CD4-positive, CD25-positive, alpha-beta regulatory T cell (primary cell): Measurements from ENCODE around the gene PDC. TPM values are rescaled to one million over a fixed set of nuclear protein-coding genes. Genes with fewer than 3 reads are reported as not detected.
"Not testable (repeated sequence)": the region's sequence is repeated elsewhere in the genome, so short reads cannot be mapped to it uniquely, and the experiment has no call there.

Experiments
- ATAC-seq, 2 donors: fragments of 150-1000 bp; cut with Tn5 transposase; one replicate each; pipeline ENCODE4 v1.10.0; 2021; ENCODE audit warnings: low read depth in 2 of 2, moderate number of reproducible peaks in 2 of 2, moderate library complexity in 1 of 2
- DNase-seq, 3 donors: peaks; one replicate each; pipeline versions ENCODE4 v3.0.0 to v3.0.0-alpha.2; 2012 to 2022; ENCODE audit warnings: mixed read lengths in 1 of 3
- H3K27ac ChIP-seq: one replicate; pipeline ENCODE4 v1.7.0; 2013; ENCODE audit warnings: mild to moderate bottlenecking, low read length; ENCODE audit not compliant: insufficient read depth, poor library complexity, severe bottlenecking
- H3K27me3 ChIP-seq: one replicate; pipeline ENCODE4 v1.7.0; 2013; ENCODE audit warnings: low read length; ENCODE audit not compliant: control insufficient read depth, insufficient read depth
- H3K36me3 ChIP-seq: one replicate; pipeline ENCODE4 v1.7.0; 2013; ENCODE audit warnings: mild to moderate bottlenecking, low read length, moderate library complexity; ENCODE audit not compliant: control insufficient read depth, insufficient read depth
- H3K4me1 ChIP-seq: 2 replicates; pipeline ENCODE4 v1.7.0; 2013; ENCODE audit warnings: mild to moderate bottlenecking, low read length; ENCODE audit not compliant: insufficient read depth, control insufficient read depth, poor library complexity, severe bottlenecking
- H3K4me3 ChIP-seq: one replicate; pipeline ENCODE4 v1.7.0; 2013; ENCODE audit warnings: low read depth, mild to moderate bottlenecking, low read length, moderate library complexity
- H3K9me3 ChIP-seq, 2 experiments: 1 replicate in 1 of 2; 2 replicates in 1 of 2; pipeline ENCODE4 v1.7.0; 2013; ENCODE audit warnings: low read length in 2 of 2, mild to moderate bottlenecking in 1 of 2, moderate library complexity in 1 of 2; ENCODE audit not compliant: control insufficient read depth in 2 of 2
- H3K27ac Mint-ChIP-seq, 3 donors: one replicate each; pipeline ENCODE4 v1.8.0; 2020 to 2022; ENCODE audit warnings: mild to moderate bottlenecking in 3 of 3, mixed read lengths in 3 of 3, moderate library complexity in 2 of 3
- H3K27me3 Mint-ChIP-seq: one replicate; pipeline ENCODE4 v1.8.0; 2022; ENCODE audit warnings: mild to moderate bottlenecking, mixed read lengths
- H3K36me3 Mint-ChIP-seq: one replicate; pipeline ENCODE4 v1.8.0; 2020; ENCODE audit warnings: mixed read lengths
- H3K4me1 Mint-ChIP-seq, 4 donors: one replicate each; pipeline ENCODE4 v1.8.0; 2020 to 2022; ENCODE audit warnings: mixed read lengths in 4 of 4, mild to moderate bottlenecking in 1 of 4
- H3K4me3 Mint-ChIP-seq, 4 donors: one replicate each; pipeline ENCODE4 v1.8.0; 2020 to 2022; ENCODE audit warnings: mild to moderate bottlenecking in 4 of 4, mixed read lengths in 4 of 4, moderate library complexity in 3 of 4
- H3K9me3 Mint-ChIP-seq, 7 donors: one replicate each; pipeline ENCODE4 v1.8.0; 2020 to 2022; ENCODE audit warnings: mixed read lengths in 7 of 7, mild to moderate bottlenecking in 3 of 7, moderate library complexity in 2 of 7
- polyA plus RNA-seq, 4 donors: library from polyadenylated mRNA; unstranded; fragments of 300-500 nt; fragmentation: Illumina TruSeq; gene quantifications; one replicate each; pipeline ENCODE4 v1.2.3, GENCODE V29; 2021
- total RNA-seq: library from RNA; stranded (reverse); gene quantifications from one replicate; pipeline ENCODE4 v1.2.3, GENCODE V29; 2022

PDC gene
- total and polyA plus RNA-seq, 5 donors from 2014 or later: not detected

- Mint-ChIP-seq H3K27me3 (peaks cover 4% of the 10 kb centered on the region), H3K36me3 (no peaks in the 10 kb centered on the region), H3K9me3 (no peaks in the 10 kb centered on the region), H3K27ac (no peak overlapping the region), H3K4me1 (no peaks in the 10 kb centered on the region), H3K4me3 (no peak overlapping the region)
- ATAC-seq: no peak
- H3K4me1 ChIP-seq: no peaks in the 10 kb centered on the region
- peak in 2 of 3 donors; percentile 6 to 56 for DNase-seq
- H3K9me3 ChIP-seq: no peaks in the 10 kb centered on the region
- no peaks in the 10 kb centered on the region for H3K27me3 ChIP-seq
- no peaks in the 10 kb centered on the region for H3K36me3 ChIP-seq
- no peak overlapping the region for H3K4me3 ChIP-seq
- no peak overlapping the region for H3K27ac ChIP-seq
Measured at GRCh38 chr1:186482661-186483255, 21.8 kb upstream of the PDC start.

- Histone ChIP-seq H3K9me3 (no peaks in the 10 kb centered on the region), H3K27me3 (no peaks in the 10 kb centered on the region), H3K27ac (no peak overlapping the region), H3K36me3 (no peaks in the 10 kb centered on the region), H3K4me1 (no peaks in the 10 kb centered on the region), H3K4me3 (no peak overlapping the region)
- ATAC-seq (no peak), DNase-seq (no peak)
- Mint-ChIP-seq H3K4me3 (no peak overlapping the region), H3K4me1 (no peaks in the 10 kb centered on the region), H3K9me3 (no peaks in the 10 kb centered on the region), H3K27ac (no peak overlapping the region), H3K36me3 (no peaks in the 10 kb centered on the region), H3K27me3 (peaks cover 4% of the 10 kb centered on the region)
Measured at GRCh38 chr1:186481303-186481888, 20.5 kb upstream of the PDC start.

GRCh38 chr1:186479162-186479561, 18.2 kb upstream of the PDC start:
- H3K9me3 Mint-ChIP-seq: no peaks in the 10 kb centered on the region
- no peak overlapping the region for H3K4me3 Mint-ChIP-seq
- no peaks in the 10 kb centered on the region for H3K27me3 ChIP-seq
- DNase-seq: no peak
- no peak overlapping the region for H3K4me3 ChIP-seq
- no peak overlapping the region for H3K27ac ChIP-seq
- H3K36me3 Mint-ChIP-seq: no peaks in the 10 kb centered on the region
- no peaks in the 10 kb centered on the region for H3K4me1 Mint-ChIP-seq
- ATAC-seq: no peak
- no peaks in the 10 kb centered on the region for H3K9me3 ChIP-seq
- H3K27me3 Mint-ChIP-seq: peaks cover 4% of the 10 kb centered on the region
- H3K27ac Mint-ChIP-seq: no peak overlapping the region
- H3K4me1 ChIP-seq: no peaks in the 10 kb centered on the region
- H3K36me3 ChIP-seq: no peaks in the 10 kb centered on the region

- no peak overlapping the region for H3K4me3 ChIP-seq
- H3K27me3 Mint-ChIP-seq: peaks cover 4% of the 10 kb centered on the region
- H3K4me1 ChIP-seq: no peaks in the 10 kb centered on the region
- no peak overlapping the region for H3K27ac ChIP-seq
- H3K9me3 Mint-ChIP-seq: no peaks in the 10 kb centered on the region
- no peaks in the 10 kb centered on the region for H3K4me1 Mint-ChIP-seq
- ATAC-seq (no peak), DNase-seq (no peak)
- H3K27ac Mint-ChIP-seq: no peak overlapping the region
- H3K9me3 ChIP-seq: no peaks in the 10 kb centered on the region
- H3K27me3 ChIP-seq: no peaks in the 10 kb centered on the region
- H3K36me3 ChIP-seq: no peaks in the 10 kb centered on the region
- H3K4me3 Mint-ChIP-seq: no peak overlapping the region
- no peaks in the 10 kb centered on the region for H3K36me3 Mint-ChIP-seq
Measured at GRCh38 chr1:186476264-186477040, 15.5 kb upstream of the PDC start.

- Histone ChIP-seq H3K4me1 (no peaks in the 10 kb centered on the region), H3K27me3 (no peaks in the 10 kb centered on the region), H3K9me3 (no peaks in the 10 kb centered on the region), H3K4me3 (no peak overlapping the region), H3K27ac (no peak overlapping the region), H3K36me3 (no peaks in the 10 kb centered on the region)
- peaks cover 0 to 1% (median 0%) of the 10 kb centered on the region in 7 donors for H3K9me3 Mint-ChIP-seq
- H3K4me1 Mint-ChIP-seq: no peaks in the 10 kb centered on the region
- no peak overlapping the region for H3K27ac Mint-ChIP-seq
- no peak for ATAC-seq
- H3K36me3 Mint-ChIP-seq: no peaks in the 10 kb centered on the region
- no peaks in the 10 kb centered on the region for H3K27me3 Mint-ChIP-seq
- no peak for DNase-seq
- H3K4me3 Mint-ChIP-seq: no peak overlapping the region
Measured at GRCh38 chr1:186474208-186474607, 13.3 kb upstream of the PDC start.

- H3K9me3 ChIP-seq: no peaks in the 10 kb centered on the region
- Mint-ChIP-seq H3K4me1 (no peaks in the 10 kb centered on the region), H3K9me3 (peaks cover 0 to 1% (median 0%) of the 10 kb centered on the region in 7 donors), H3K4me3 (no peak overlapping the region), H3K27me3 (no peaks in the 10 kb centered on the region), H3K36me3 (no peaks in the 10 kb centered on the region), H3K27ac (no peak overlapping the region)
- DNase-seq (no peak), ATAC-seq (no peak)
- H3K27ac ChIP-seq: no peak overlapping the region
- no peaks in the 10 kb centered on the region for H3K36me3 ChIP-seq
- H3K27me3 ChIP-seq: no peaks in the 10 kb centered on the region
- no peak overlapping the region for H3K4me3 ChIP-seq
- no peaks in the 10 kb centered on the region for H3K4me1 ChIP-seq
Measured at GRCh38 chr1:186473047-186473446, 12.1 kb upstream of the PDC start.

GRCh38 chr1:186465946-186466345, 5.0 kb upstream of the PDC start:
- no peaks in the 10 kb centered on the region for H3K4me1 ChIP-seq
- H3K27me3 ChIP-seq: no peaks in the 10 kb centered on the region
- ATAC-seq (no peak), DNase-seq (no peak)
- H3K27ac ChIP-seq: no peak overlapping the region
- Mint-ChIP-seq H3K36me3 (no peaks in the 10 kb centered on the region), H3K27me3 (peaks cover 11% of the 10 kb centered on the region), H3K27ac (no peak overlapping the region), H3K4me3 (no peak overlapping the region), H3K4me1 (no peaks in the 10 kb centered on the region), H3K9me3 (peaks cover 0 to 3% (median 0%) of the 10 kb centered on the region in 7 donors)
- no peaks in the 10 kb centered on the region for H3K36me3 ChIP-seq
- no peaks in the 10 kb centered on the region for H3K9me3 ChIP-seq
- H3K4me3 ChIP-seq: no peak overlapping the region

GRCh38 chr1:186465491-186465890, 4.6 kb upstream of the PDC start:
- DNase-seq, H3K4me1 Mint-ChIP-seq, ATAC-seq, H3K9me3 ChIP-seq, H3K27ac Mint-ChIP-seq, H3K27me3 ChIP-seq, H3K4me3 Mint-ChIP-seq, H3K4me1 ChIP-seq, H3K9me3 Mint-ChIP-seq, H3K4me3 ChIP-seq, H3K36me3 ChIP-seq, H3K36me3 Mint-ChIP-seq, H3K27ac ChIP-seq: not testable (repeated sequence)
- H3K27me3 Mint-ChIP-seq: peaks cover 11% of the 10 kb centered on the region
